HepG2 (cell line): ENCODE data around the gene ULBP2. TPM values are rescaled to one million over a fixed set of nuclear protein-coding genes. Genes with fewer than 3 reads are reported as not detected.

Experiments
- ATAC-seq: fragments of 200-7000 bp; cut with Tn5 transposase; 3 replicates; pipeline ENCODE4 v1.9.1; 2020; ENCODE audit warnings: mild to moderate bottlenecking, moderate library complexity
- BruUV-seq: library from RNA; stranded (reverse); fragments of 400-500 nt; replicated peaks from 2 replicates; lab custom pipeline; 2021; lab: Mats Ljungman, UMichigan
- CTCF ChIA-PET: fragments of 300-600 bp; formaldehyde crosslinking; extraction: SDS; loops from one replicate; lab custom pipeline; 2021; ENCODE audit warnings: low total read pairs, inconsistent platforms, low intra/inter-chr PET ratio; lab: Yijun Ruan, JAX
- POLR2A ChIA-PET: fragments of 350-600 bp; sonication (Branson Sonifier 250); formaldehyde crosslinking; loops from one replicate; lab custom pipeline; 2020; ENCODE audit warnings: antibody characterized with exemption, inconsistent platforms; lab: Yijun Ruan, JAX
- DNase-seq: peaks from one replicate; pipeline ENCODE4 v3.0.0-alpha.2; 2015; ENCODE audit warnings: low spot score
- FAIRE-seq: peaks from 3 replicates; lab custom pipeline; 2011; peaks lifted over from hg19 to GRCh38; lab: Jason Lieb, UNC
- H2AFZ ChIP-seq: one replicate; pipeline ENCODE4 v1.6.1; 2011; ENCODE audit warnings: low read length, inconsistent platforms
- H3K27ac ChIP-seq: fragments of 300-600 bp; 3 replicates; pipeline ENCODE4 v1.8.0; 2011; ENCODE audit warnings: mixed run types, mild to moderate bottlenecking, mixed read lengths, low read length, inconsistent platforms; ENCODE audit not compliant: insufficient read depth; ENCODE audit errors: extremely low read length
- H3K27me3 ChIP-seq, 2 experiments: fragments of 200-600 bp in 1 of 2; 2 replicates in 1 of 2; 3 replicates in 1 of 2; pipeline versions ENCODE4 v1.6.0 to v1.8.0; 2011; ENCODE audit warnings: low read length in 2 of 2, mild to moderate bottlenecking in 2 of 2, moderate library complexity in 2 of 2, inconsistent platforms in 1 of 2; ENCODE audit not compliant: insufficient read depth in 2 of 2, control insufficient read depth in 1 of 2
- H3K36me3 ChIP-seq, 2 experiments: fragments of 200-600 bp in 1 of 2; replicated peaks in 1 of 2; 2 replicates in 1 of 2; 3 replicates in 1 of 2; pipeline versions ENCODE4 v1.5.1 to v1.8.0; 2011; ENCODE audit warnings: low read length in 2 of 2, inconsistent platforms in 1 of 2; ENCODE audit not compliant: insufficient read depth in 2 of 2, control insufficient read depth in 1 of 2
- H3K4me1 ChIP-seq: 2 replicates; pipeline ENCODE4 v1.5.1; 2012; ENCODE audit warnings: low read length, inconsistent platforms; ENCODE audit not compliant: insufficient read depth
- H3K4me2 ChIP-seq: 2 replicates; pipeline ENCODE4 v1.6.0; 2011; ENCODE audit warnings: low read depth, low read length, inconsistent platforms
- H3K4me3 ChIP-seq, 3 experiments: fragments of 200-600 bp in 1 of 3; sonication (generic), shearing (Covaris generic) in 1 of 3; replicated peaks in 1 of 3; 2 replicates each; pipeline ENCODE4 v1.5.1; 2011 to 2016; ENCODE audit warnings: low read length in 3 of 3, inconsistent platforms in 2 of 3, low read depth in 2 of 3, mild to moderate bottlenecking in 2 of 3, control low read depth in 1 of 3, mixed read lengths in 1 of 3; ENCODE audit not compliant: insufficient read depth in 1 of 3
- H3K79me2 ChIP-seq: one replicate; pipeline ENCODE4 v1.6.1; 2011; ENCODE audit warnings: low read length, inconsistent platforms; ENCODE audit not compliant: insufficient read depth
- H3K9ac ChIP-seq: 2 replicates; pipeline ENCODE4 v1.6.0; 2011; ENCODE audit warnings: mild to moderate bottlenecking, low read depth, low read length, inconsistent platforms; ENCODE audit not compliant: insufficient read depth
- H3K9me3 ChIP-seq: 2 replicates; pipeline ENCODE4 v1.5.1; 2012; ENCODE audit warnings: mild to moderate bottlenecking, low read length
- H4K20me1 ChIP-seq: 2 replicates; pipeline ENCODE4 v1.6.0; 2011; ENCODE audit warnings: inconsistent platforms, mild to moderate bottlenecking, low read length, moderate library complexity; ENCODE audit not compliant: insufficient read depth
- ATF7-NPFF ChIP-seq: sonication (generic); formaldehyde crosslinking; IDR thresholded peaks from 2 replicates; pipeline ENCODE4 v1.8.1; 2023; ENCODE audit warnings: mild to moderate bottlenecking, low read depth, missing genetic modification reagents, moderate library complexity
- DR1 ChIP-seq: sonication (generic); formaldehyde crosslinking; IDR thresholded peaks from 2 replicates; pipeline ENCODE4 v1.8.0; 2021; ENCODE audit warnings: mild to moderate bottlenecking, missing genetic modification reagents, inconsistent platforms
- E2F5 ChIP-seq: sonication (generic); formaldehyde crosslinking; conservative IDR thresholded peaks from 2 replicates; pipeline ENCODE4 v1.4.0; 2020; ENCODE audit warnings: missing genetic modification reagents
- FOXP4 ChIP-seq: sonication (generic); formaldehyde crosslinking; IDR thresholded peaks from 2 replicates; pipeline ENCODE4 v1.4.0; 2020; ENCODE audit warnings: missing genetic modification reagents
- GLMP ChIP-seq: sonication (generic); formaldehyde crosslinking; IDR thresholded peaks from 2 replicates; pipeline ENCODE4 v1.9.0; 2021; ENCODE audit warnings: missing genetic modification reagents, mild to moderate bottlenecking, borderline replicate concordance
- HDAC6 ChIP-seq: fragments of 200-600 bp; sonication (generic); IDR thresholded peaks from 2 replicates; pipeline ENCODE4 v1.7.0; 2017; ENCODE audit warnings: mild to moderate bottlenecking, antibody characterized with exemption, low read length, low read depth
- HMGA1 ChIP-seq: sonication (generic); formaldehyde crosslinking; conservative IDR thresholded peaks from 2 replicates; pipeline ENCODE4 v1.4.0; 2020; ENCODE audit warnings: missing genetic modification reagents
- NR0B2 ChIP-seq: sonication (generic); formaldehyde crosslinking; IDR thresholded peaks from 2 replicates; pipeline ENCODE4 v1.4.0; 2020; ENCODE audit warnings: mild to moderate bottlenecking, missing genetic modification reagents
- PTBP1 ChIP-seq: fragments of 200-400 bp; formaldehyde crosslinking; IDR thresholded peaks from 2 replicates; pipeline ENCODE4 v1.6.1; 2018; ENCODE audit warnings: low read length, low read depth; ENCODE audit not compliant: poor library complexity, severe bottlenecking
- RARG ChIP-seq: sonication (generic); formaldehyde crosslinking; IDR thresholded peaks from 2 replicates; pipeline ENCODE4 v1.4.0; 2020; ENCODE audit warnings: low read depth, mild to moderate bottlenecking, missing genetic modification reagents
- SMAD3 ChIP-seq: sonication (generic); formaldehyde crosslinking; IDR thresholded peaks from 2 replicates; pipeline ENCODE4 v1.4.0; 2020; ENCODE audit warnings: missing genetic modification reagents
- TFDP1 ChIP-seq: IDR thresholded peaks from 2 replicates; pipeline ENCODE4 v1.6.1; 2016; ENCODE audit warnings: missing compliant biosample characterization, missing genetic modification reagents, borderline replicate concordance
- YY1 ChIP-seq: IDR thresholded peaks from 2 replicates; pipeline ENCODE4 v1.6.1; 2011; ENCODE audit warnings: low read length, low read depth, moderate library complexity, mild to moderate bottlenecking; ENCODE audit not compliant: insufficient read depth, insufficient replicate concordance
- ZNF10 ChIP-seq: sonication (generic); formaldehyde crosslinking; IDR thresholded peaks from 2 replicates; pipeline ENCODE4 v1.4.0; 2020; ENCODE audit warnings: mild to moderate bottlenecking, low read depth, missing genetic modification reagents, borderline replicate concordance
- ZNF12 ChIP-seq: sonication (generic); formaldehyde crosslinking; IDR thresholded peaks from 2 replicates; pipeline ENCODE4 v1.5.0; 2020; ENCODE audit warnings: missing genetic modification reagents
- ZNF256 ChIP-seq: sonication (generic); formaldehyde crosslinking; conservative IDR thresholded peaks from 2 replicates; pipeline ENCODE4 v1.4.0; 2020; ENCODE audit warnings: missing genetic modification reagents
- ZNF75D ChIP-seq: sonication (generic); formaldehyde crosslinking; IDR thresholded peaks from 2 replicates; pipeline ENCODE4 v1.8.1; 2023; ENCODE audit warnings: missing genetic modification reagents, mild to moderate bottlenecking, borderline replicate concordance
- WGBS: methylation state at CpG from one replicate; pipeline ENCODE4 v1.1.6; 2017; ENCODE audit warnings: low lambda C conversion rate; 5-methylcytosine and 5-hydroxymethylcytosine counted together
- in situ Hi-C: cut with HindIII; loops from 2 replicates; pipeline ENCODE4 v1.10.0; 2017; ENCODE audit warnings: low pct_unique_long_range_greater_than_20kb; ENCODE audit not compliant: extremely low pct_ligation_motif_present
- intact Hi-C: fragments of 100-400 bp; cut with micrococcal nuclease; formaldehyde crosslinking; loops from one replicate; pipeline ENCODE4 v1.10.0; 2022; ENCODE audit not compliant: unreplicated experiment
- polyA plus RNA-seq, 8 experiments: library from polyadenylated mRNA; depleted of rRNA in 3 of 8; stranded (reverse) in 7 of 8; unstranded in 1 of 8; fragments of >200 nt; fragmentation: Illumina TruSeq in 4 of 8; extraction: Trizol in 4 of 8; gene quantifications; 2 replicates each; pipeline versions ENCODE4 v1.2.1 to v1.2.3, GENCODE V29; 2011 to 2016; ENCODE audit warnings: low read depth in 4 of 8, missing spikeins in 1 of 8, mixed read lengths in 1 of 8; ENCODE audit not compliant: insufficient read depth in 1 of 8
- total RNA-seq, 5 experiments: library from RNA; depleted of rRNA; stranded (reverse); fragments of >200 nt; fragmentation: Illumina TruSeq; extraction: Trizol; gene quantifications; 2 replicates each; pipeline ENCODE4 v1.2.3, GENCODE V29; 2016; ENCODE audit warnings: low read depth in 1 of 5

The ULBP2 gene
- total and polyA plus RNA-seq, 2 of the 13 experiments (the other 11 are each of a cell fraction or from before 2014, with no cell fraction given) = not detected

- ATAC-seq (no peak), FAIRE-seq (no peak), DNase-seq (no peak)
- Histone ChIP-seq H3K4me3 (no peak overlapping the region), H3K79me2 (no peaks in the 10 kb centered on the region), H3K4me1 (peaks cover 21% of the 10 kb centered on the region), H3K27me3 (peaks cover 13 to 76% of the 10 kb centered on the region in 2 experiments), H3K36me3 (no peaks in the 10 kb centered on the region), H3K4me2 (no peak overlapping the region), H3K9me3 (no peaks in the 10 kb centered on the region), H4K20me1 (no peaks in the 10 kb centered on the region), H2AFZ (no peak overlapping the region), H3K27ac (no peak overlapping the region), H3K9ac (no peak overlapping the region)
- WGBS = 12% methylated on average over 4 of the region's 4 CpGs
- CTCF ChIA-PET = no interaction called here
- intact Hi-C loops (no loop called here), in situ Hi-C loops (loop anchor here (5.0 kb wide), 2 partner anchors 78 to 198 kb away; no protein-coding TSS in a partner anchor)
- POLR2A ChIA-PET = no interaction called here
- BruUV-seq = no TSS peak
- no peak for TF ChIP-seq E2F5 (CRISPR knock-in tag)
- no peak for TF ChIP-seq ZNF75D (CRISPR knock-in tag)
- no peak for TF ChIP-seq FOXP4 (CRISPR knock-in tag)
- no peak for TF ChIP-seq DR1 (CRISPR knock-in tag)
- TF ChIP-seq ZNF12 (CRISPR knock-in tag) = no peak
- no peak for TF ChIP-seq GLMP
- no peak for TF ChIP-seq HMGA1 (CRISPR knock-in tag)
- TF ChIP-seq YY1 = no peak
- TF ChIP-seq RARG (CRISPR knock-in tag) = no peak
- no peak for TF ChIP-seq ZNF256
- no peak for TF ChIP-seq SMAD3 (CRISPR knock-in tag)
- TF ChIP-seq NR0B2 (CRISPR knock-in tag) = no peak
- TF ChIP-seq ATF7-NPFF (CRISPR knock-in tag) = no peak
- TF ChIP-seq HDAC6 = no peak
- TF ChIP-seq ZNF10 (CRISPR knock-in tag) = no peak
- no peak for TF ChIP-seq TFDP1 (CRISPR knock-in tag)
- TF ChIP-seq PTBP1 = no peak
Measured at GRCh38 chr6:149919834-149920225, 22.0 kb upstream of the ULBP2 start.
